ENCODE data around the gene DIS3.
"Not testable (repeated sequence)": the region's sequence is repeated elsewhere in the genome, so short reads cannot be mapped to it uniquely, and the experiment has no call there.

DIS3 gene

DNA sequence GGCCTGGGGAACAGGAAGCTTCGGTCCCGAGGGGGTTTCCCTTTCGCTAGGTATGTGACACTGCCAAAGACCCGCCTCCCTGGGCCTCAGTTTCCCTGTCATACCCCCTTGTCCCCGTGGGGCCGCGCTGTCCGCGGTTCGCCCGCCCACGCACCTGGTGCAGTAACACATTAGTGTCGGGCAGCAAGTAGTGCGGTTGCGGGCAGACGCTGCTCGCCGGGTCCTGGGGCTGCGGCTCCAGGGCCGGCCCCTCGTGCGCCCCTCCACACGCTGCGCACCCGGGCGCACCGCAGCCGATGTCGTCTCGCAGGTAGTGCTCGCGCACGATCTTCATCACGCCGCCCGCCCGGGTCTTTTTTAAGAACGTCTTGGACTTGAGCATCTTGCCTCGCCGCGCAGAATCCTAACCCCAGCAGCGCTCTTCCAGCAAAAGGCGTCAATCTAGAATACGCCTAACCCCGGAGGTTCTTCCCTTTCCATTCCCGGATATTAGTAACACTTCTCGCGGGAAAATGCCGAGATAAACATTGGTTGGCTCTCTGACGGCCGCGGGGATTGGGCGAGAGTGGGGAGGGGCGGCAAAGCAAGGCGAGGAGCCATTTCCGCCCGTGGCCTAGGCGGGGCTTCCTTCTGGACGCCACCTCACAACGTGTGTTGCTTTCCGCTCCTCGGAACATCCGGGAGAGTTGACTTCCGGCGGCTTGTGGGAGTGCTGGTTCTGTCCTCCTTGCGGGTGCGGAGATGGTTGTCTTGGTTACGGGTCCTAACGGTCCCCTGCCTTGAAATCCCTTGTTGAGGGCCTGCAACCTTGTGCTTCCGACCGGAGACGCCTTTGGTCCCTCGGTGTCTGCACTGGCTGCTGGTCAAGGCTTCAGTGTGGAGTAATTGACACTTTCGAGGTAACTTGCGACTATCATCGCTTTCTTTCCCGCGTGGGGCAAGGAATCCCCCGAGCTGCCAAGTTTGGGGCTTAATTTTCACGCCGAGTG, at the start of gene DIS3, which contains the start of gene PIBF1:
Gene DIS3, minus strand, starts transcription at position 450 of the 989 bp plus-strand sequence. Its CDS starts 68 bp downstream, at position 382.
Gene PIBF1, plus strand, starts transcription at position 683 of the 989 bp plus-strand sequence. CDS start 1,337 bp downstream, outside the sequence.
- peaks cover 13% of the 10 kb centered on the region for H3K36me3 Mint-ChIP-seq
- peak within 1 kb of the TSS; percentile 98 for H3K27ac Mint-ChIP-seq
- H3K27me3 Mint-ChIP-seq, result no peaks in the 10 kb centered on the region
- peak within 1 kb of the TSS; percentile 98 for H3K4me3 Mint-ChIP-seq
- peaks cover 64% of the 10 kb centered on the region for H3K4me1 Mint-ChIP-seq (ENCODE audit: low read depth)
- no peaks in the 10 kb centered on the region for H3K9me3 Mint-ChIP-seq (ENCODE audit: low read depth)

DNA sequence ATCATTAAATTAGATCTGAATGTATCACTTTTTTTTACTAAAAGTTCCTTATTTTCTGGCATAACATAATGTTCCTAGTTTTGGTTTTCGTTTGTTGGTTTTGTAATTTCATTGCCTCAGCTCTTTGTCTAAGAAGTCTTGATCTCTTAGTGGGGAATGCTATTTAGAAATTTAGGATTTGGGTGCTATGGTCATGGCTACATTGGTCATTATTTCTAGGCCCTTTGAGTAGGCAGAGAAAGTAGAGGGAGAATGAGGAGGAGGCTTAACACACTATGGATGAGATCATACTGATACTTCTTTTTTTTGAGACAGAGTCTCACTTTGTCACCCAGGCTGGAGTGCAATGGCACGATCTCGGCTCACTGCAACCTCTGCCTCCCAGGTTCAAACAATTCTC, 42.0 kb upstream of the DIS3 start:
- H3K4me1 Mint-ChIP-seq (ENCODE audit: low read depth), result peaks cover 15% of the 10 kb centered on the region
- H3K36me3 Mint-ChIP-seq, result peaks cover 29% of the 10 kb centered on the region

DNA sequence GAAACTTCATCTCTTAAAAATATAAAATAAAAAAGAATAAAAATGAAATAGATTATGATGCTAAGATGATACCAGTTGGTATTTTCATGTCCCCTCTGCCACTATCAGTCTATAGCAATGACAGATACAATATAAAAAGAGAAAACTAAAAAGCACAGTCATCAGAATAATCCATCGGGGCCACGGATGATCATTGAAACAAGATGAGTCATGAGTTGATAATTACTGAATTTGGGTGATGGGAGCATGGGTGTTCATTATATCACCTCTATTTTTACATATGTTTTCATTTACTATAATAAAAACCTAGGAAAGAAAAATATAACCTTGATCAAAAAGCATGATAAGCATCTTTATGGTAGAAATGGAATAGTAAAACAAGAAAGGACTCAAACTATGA, 41.4 kb upstream of the DIS3 start:
- Mint-ChIP-seq H3K4me1 (ENCODE audit: low read depth) (peaks cover 10% of the 10 kb centered on the region), H3K9me3 (ENCODE audit: low read depth) (no peaks in the 10 kb centered on the region), H3K27ac (no peak overlapping the region), H3K27me3 (no peaks in the 10 kb centered on the region), H3K36me3 (peaks cover 28% of the 10 kb centered on the region), H3K4me3 (no peak overlapping the region)

More for the DNA sequence above, 42.0 kb upstream of the DIS3 start:
- Mint-ChIP-seq H3K4me3 (no peak overlapping the region), H3K27me3 (no peaks in the 10 kb centered on the region), H3K27ac (no peak overlapping the region), H3K9me3 (ENCODE audit: low read depth) (no peaks in the 10 kb centered on the region)

DNA sequence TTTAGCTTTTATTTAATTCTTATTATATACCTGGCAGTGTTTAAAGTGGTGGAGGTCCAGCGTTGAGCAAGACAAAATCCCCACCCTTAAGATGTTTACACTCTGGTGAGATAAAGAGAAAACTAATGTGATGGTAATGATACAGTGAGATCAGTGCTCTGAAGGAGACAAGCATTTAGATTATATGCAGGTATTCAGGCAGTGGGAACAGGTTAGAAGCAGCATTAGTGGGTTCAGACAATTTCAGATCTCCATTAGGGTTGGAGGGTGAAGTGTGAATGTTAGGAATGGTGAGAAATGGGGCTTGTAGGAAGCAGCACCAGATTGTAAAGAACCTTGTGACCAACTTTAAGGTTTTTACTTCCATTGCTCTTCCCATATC, 39.2 kb upstream of the DIS3 start:
- H3K9me3 Mint-ChIP-seq (ENCODE audit: low read depth), result no peaks in the 10 kb centered on the region
- no peak overlapping the region for H3K27ac Mint-ChIP-seq
- H3K27me3 Mint-ChIP-seq, result no peaks in the 10 kb centered on the region
- H3K4me1 Mint-ChIP-seq (ENCODE audit: low read depth), result peaks cover 7% of the 10 kb centered on the region
- H3K36me3 Mint-ChIP-seq, result peaks cover 20% of the 10 kb centered on the region
- no peak overlapping the region for H3K4me3 Mint-ChIP-seq

DNA sequence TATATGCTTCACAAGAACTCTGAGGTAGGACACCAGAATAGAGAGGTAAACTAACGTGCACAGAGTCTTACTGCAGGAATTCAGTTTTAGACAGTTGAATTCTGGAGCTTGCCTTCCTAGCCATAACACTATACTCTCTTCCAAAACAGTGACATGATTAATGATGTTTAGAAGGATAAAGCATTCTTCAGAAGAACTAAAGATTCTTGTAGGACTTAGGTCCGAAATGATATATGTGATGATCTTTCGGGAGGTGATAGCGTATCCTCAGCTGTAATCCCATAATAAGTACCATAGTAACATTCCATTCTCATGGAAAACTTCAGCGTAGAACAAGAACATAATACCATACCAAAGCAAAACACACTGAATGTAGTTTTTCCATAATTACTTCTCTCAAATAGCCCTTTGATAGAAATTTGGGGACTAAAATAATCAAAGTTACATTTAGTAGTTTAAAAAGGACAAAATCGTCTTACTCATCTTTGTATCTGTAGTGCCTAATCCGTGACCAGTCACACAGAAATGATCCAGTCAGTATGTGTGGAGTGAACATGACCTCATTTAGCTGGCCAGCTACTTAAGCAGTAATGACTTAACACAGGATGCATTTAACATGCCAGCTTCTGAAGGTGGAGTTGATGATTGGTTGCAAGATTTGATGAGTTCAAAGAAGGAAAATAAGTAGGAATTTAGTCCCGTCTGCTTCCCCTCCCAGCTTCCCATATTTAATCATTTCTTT, 38.6 kb upstream of the DIS3 start:
- H3K36me3 Mint-ChIP-seq, result peaks cover 20% of the 10 kb centered on the region
- no peaks in the 10 kb centered on the region for H3K9me3 Mint-ChIP-seq (ENCODE audit: low read depth)
- H3K27me3 Mint-ChIP-seq, result no peaks in the 10 kb centered on the region
- peaks cover 7% of the 10 kb centered on the region for H3K4me1 Mint-ChIP-seq (ENCODE audit: low read depth)
- no peak overlapping the region for H3K4me3 Mint-ChIP-seq
- no peak overlapping the region for H3K27ac Mint-ChIP-seq

DNA sequence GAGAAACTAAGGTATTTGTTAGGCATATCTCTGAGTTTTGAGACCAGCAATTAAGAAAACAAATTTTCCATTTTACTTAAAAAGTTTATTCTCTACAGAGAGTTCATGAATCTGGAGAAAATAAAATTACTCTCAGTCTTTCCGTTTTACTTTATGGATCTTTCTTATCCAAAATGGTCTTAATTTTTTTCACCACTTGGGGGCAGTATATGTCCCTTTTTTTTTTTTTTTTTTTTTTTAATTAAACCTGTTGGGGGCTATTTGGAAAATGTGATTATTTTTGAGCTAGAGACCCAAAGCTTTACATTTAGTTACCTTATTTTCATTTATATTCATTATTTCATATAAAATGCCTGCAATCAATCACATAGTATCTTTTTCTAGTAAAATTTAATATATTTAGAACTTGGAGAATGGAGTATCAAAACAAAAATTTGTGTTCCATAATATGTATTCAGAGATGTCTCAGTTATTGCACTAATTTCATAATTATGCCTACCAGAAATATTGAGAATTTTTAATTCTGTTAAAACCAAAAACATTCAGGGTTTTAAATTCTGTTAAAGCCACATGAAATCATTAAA, 27.3 kb upstream of the DIS3 start:
- Mint-ChIP-seq H3K4me3 (no peak overlapping the region), H3K4me1 (ENCODE audit: low read depth) (peaks cover 3% of the 10 kb centered on the region), H3K27ac (no peak overlapping the region), H3K27me3 (no peaks in the 10 kb centered on the region), H3K9me3 (ENCODE audit: low read depth) (no peaks in the 10 kb centered on the region), H3K36me3 (peaks cover 16% of the 10 kb centered on the region)

DNA sequence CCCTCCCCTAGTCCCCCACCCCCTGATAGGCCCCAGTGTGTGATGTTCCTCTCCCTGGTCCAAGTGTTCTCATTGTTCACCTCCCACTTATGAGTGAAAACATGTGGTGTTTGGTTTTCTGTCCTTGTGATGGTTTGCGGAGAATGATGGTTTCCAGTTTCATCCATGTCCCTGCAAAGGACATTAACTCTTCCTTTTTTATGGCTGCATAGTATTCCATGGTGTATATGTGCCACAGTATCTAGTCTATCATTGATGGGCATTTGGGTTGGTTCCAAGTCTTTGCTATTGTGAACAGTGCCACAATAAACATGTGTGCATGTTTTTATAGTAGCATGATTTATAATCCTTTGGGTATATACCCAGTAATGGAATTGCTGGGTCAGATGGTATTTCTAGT, 24.8 kb upstream of the DIS3 start:
- not testable (repeated sequence) for H3K9me3 Mint-ChIP-seq (ENCODE audit: low read depth); H3K4me1 Mint-ChIP-seq (ENCODE audit: low read depth); H3K4me3 Mint-ChIP-seq; H3K27me3 Mint-ChIP-seq
- peak overlapping the region; percentile 19 for H3K27ac Mint-ChIP-seq
- peaks cover 20% of the 10 kb centered on the region for H3K36me3 Mint-ChIP-seq

DNA sequence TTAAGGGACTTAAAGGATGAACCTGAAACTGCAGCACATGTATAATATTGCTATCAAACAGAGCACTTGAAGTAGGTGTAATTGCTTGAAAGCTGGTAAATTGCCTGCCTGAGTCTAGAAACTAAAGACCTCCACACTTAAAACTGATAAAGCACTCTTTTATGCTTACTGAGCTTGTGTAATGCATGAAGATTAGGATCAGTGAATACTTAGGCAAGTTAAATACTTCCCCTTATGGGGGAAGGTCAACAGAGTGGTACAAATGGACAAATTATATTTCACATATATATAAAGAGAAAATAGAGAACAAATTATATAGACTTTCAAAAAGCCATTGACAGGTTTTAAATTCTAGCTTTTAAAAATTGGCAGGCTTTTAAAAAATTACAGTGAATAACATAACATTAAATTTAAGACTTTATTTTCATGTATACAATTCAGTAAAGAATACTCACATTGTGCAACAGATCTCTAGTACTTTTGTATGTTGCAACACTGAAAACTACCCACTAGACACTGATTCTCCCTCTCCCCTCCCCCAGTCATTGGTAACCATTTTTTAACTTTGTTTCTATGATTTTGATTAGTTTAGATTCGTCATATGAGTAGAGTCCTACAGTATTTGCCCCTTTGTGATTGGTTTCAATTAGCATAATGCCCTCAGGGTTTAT, 24.1 kb upstream of the DIS3 start:
- H3K9me3 Mint-ChIP-seq (ENCODE audit: low read depth), result no peaks in the 10 kb centered on the region
- H3K27me3 Mint-ChIP-seq, result no peaks in the 10 kb centered on the region
- no peak overlapping the region for H3K4me3 Mint-ChIP-seq
- H3K27ac Mint-ChIP-seq, result no peak overlapping the region
- H3K4me1 Mint-ChIP-seq (ENCODE audit: low read depth), result peaks cover 7% of the 10 kb centered on the region
- peaks cover 20% of the 10 kb centered on the region for H3K36me3 Mint-ChIP-seq

DNA sequence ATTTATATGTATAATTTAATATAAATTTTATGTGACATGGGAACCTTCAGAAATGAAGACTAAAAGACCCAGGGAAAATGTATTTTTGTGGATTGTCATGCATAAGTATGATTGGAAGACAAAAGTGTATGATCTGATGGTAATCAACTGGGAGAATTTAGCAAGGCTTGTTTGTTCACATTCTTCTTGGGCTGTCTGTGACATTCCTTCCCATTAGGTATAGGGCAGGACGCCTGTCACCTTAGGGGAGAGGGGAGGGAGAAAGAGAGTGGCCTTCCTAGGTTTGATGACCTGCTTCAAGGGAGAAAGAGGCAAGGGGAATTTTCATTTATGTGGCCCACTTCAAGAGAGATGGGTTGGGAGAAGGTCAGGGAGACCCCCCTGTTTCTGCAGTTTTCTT, 22.6 kb upstream of the DIS3 start:
- peaks cover 7% of the 10 kb centered on the region for H3K4me1 Mint-ChIP-seq (ENCODE audit: low read depth)
- H3K4me3 Mint-ChIP-seq, result no peak overlapping the region
- no peaks in the 10 kb centered on the region for H3K27me3 Mint-ChIP-seq
- peaks cover 20% of the 10 kb centered on the region for H3K36me3 Mint-ChIP-seq
- peak overlapping the region; percentile 13 for H3K27ac Mint-ChIP-seq
- no peaks in the 10 kb centered on the region for H3K9me3 Mint-ChIP-seq (ENCODE audit: low read depth)

- H3K9me3 Mint-ChIP-seq (ENCODE audit: low read depth), result no peaks in the 10 kb centered on the region
- H3K27ac Mint-ChIP-seq, result no peak overlapping the region
- H3K27me3 Mint-ChIP-seq, result no peaks in the 10 kb centered on the region
- H3K36me3 Mint-ChIP-seq, result peaks cover 18% of the 10 kb centered on the region
- H3K4me1 Mint-ChIP-seq (ENCODE audit: low read depth), result peaks cover 10% of the 10 kb centered on the region
- no peak overlapping the region for H3K4me3 Mint-ChIP-seq
Observed at GRCh38 chr13:72798817-72799216, 17.1 kb upstream of the DIS3 start.

- Mint-ChIP-seq H3K4me3 (no peak overlapping the region), H3K36me3 (peaks cover 26% of the 10 kb centered on the region), H3K27me3 (no peaks in the 10 kb centered on the region), H3K4me1 (ENCODE audit: low read depth) (peaks cover 11% of the 10 kb centered on the region), H3K27ac (no peak overlapping the region), H3K9me3 (ENCODE audit: low read depth) (no peaks in the 10 kb centered on the region)
Observed at GRCh38 chr13:72792640-72793039, 10.9 kb upstream of the DIS3 start.

GRCh38 chr13:72788831-72789230, 7.1 kb upstream of the DIS3 start:
- H3K36me3 Mint-ChIP-seq, result peaks cover 21% of the 10 kb centered on the region
- peaks cover 26% of the 10 kb centered on the region for H3K4me1 Mint-ChIP-seq (ENCODE audit: low read depth)
- no peaks in the 10 kb centered on the region for H3K9me3 Mint-ChIP-seq (ENCODE audit: low read depth)
- no peak overlapping the region for H3K27ac Mint-ChIP-seq
- H3K4me3 Mint-ChIP-seq, result no peak overlapping the region
- no peaks in the 10 kb centered on the region for H3K27me3 Mint-ChIP-seq

- H3K9me3 Mint-ChIP-seq (ENCODE audit: low read depth); H3K27ac Mint-ChIP-seq; H3K27me3 Mint-ChIP-seq: not testable (repeated sequence)
- Mint-ChIP-seq H3K36me3 (peaks cover 13% of the 10 kb centered on the region), H3K4me1 (ENCODE audit: low read depth) (peaks cover 44% of the 10 kb centered on the region), H3K4me3 (peak overlapping the region; percentile 15)
Observed at GRCh38 chr13:72784679-72785078, 3.0 kb upstream of the DIS3 start.

DNA sequence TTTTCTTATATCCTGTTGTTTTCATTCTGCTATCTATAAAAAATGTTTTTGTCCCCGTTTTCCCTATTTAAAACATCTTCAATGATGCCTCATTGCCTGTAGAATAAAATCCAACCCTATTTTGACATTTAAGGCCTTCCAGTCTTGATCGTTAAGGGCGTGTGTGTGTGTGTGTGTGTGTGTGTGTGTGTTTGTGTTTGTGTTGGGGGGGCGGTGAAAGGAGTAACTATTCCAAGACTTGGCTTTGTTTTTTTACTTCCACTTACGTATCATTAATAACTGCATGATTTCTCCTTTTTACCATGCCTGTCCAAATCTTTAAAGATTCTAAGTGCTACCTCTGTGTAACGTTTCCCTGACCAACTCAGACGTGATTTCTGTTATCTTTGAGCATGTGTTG, 1.0 kb upstream of the DIS3 start:
- Mint-ChIP-seq H3K4me1 (ENCODE audit: low read depth) (peaks cover 55% of the 10 kb centered on the region), H3K27me3 (no peaks in the 10 kb centered on the region), H3K36me3 (peaks cover 13% of the 10 kb centered on the region), H3K9me3 (ENCODE audit: low read depth) (no peaks in the 10 kb centered on the region), H3K4me3 (peak overlapping the region; percentile 98), H3K27ac (peak overlapping the region; percentile 98)
